ENCODE data around the gene MAFF. TPM values are rescaled to one million over a fixed set of nuclear protein-coding genes. Genes with fewer than 3 reads are reported as not detected.

Gene MAFF
- polyA plus RNA-seq, 1 donor from 2014 or later: 2.1 TPM

GRCh38 chr22:38202437-38203089 is 769 bp downstream of the MAFF start:
- no peak overlapping the region for H2AFZ ChIP-seq (ENCODE audit: low read depth, low read length)

GRCh38 chr22:38203090-38203810 is 1.5 kb downstream of the MAFF start:
- Histone ChIP-seq H3K27me3 (ENCODE audit: insufficient read depth, low read depth, low read length) (peaks cover 21% of the 10 kb centered on the region), H3K36me3 (ENCODE audit: insufficient read depth, low read length) (no peaks in the 10 kb centered on the region), H3K9me3 (ENCODE audit: low read length) (no peaks in the 10 kb centered on the region), H3K4me2 (ENCODE audit: low read length) (no peak overlapping the region), H3K27ac (ENCODE audit: low read length) (no peak overlapping the region), H2AFZ (ENCODE audit: low read depth, low read length) (no peak overlapping the region), H4K20me1 (ENCODE audit: insufficient read depth) (no peaks in the 10 kb centered on the region), H3K9me2 (ENCODE audit: insufficient read depth, low read length) (no peaks in the 10 kb centered on the region), H3K9ac (ENCODE audit: low read length) (no peak overlapping the region), H3F3A (ENCODE audit: insufficient read depth, low read length, poor library complexity, severe bottlenecking) (no peaks in the 10 kb centered on the region), H3K4me3 (ENCODE audit: low read length) (peak overlapping the region; percentile 78), H3K79me2 (replicated peaks; ENCODE audit: insufficient read depth, low read length) (no peaks in the 10 kb centered on the region)
- TF ChIP-seq CTCF (IDR thresholded peaks at IDR 0.05; ENCODE audit: poor library complexity, severe bottlenecking) (no peak), TAF1 (IDR thresholded peaks at IDR 0.05; ENCODE audit: low read depth) (no peak), EP300 (conservative IDR thresholded peaks at IDR 0.05; ENCODE audit: poor library complexity, severe bottlenecking) (no peak), MXI1 (conservative IDR thresholded peaks at IDR 0.05; ENCODE audit: poor library complexity, severe bottlenecking) (no peak), POLR2AphosphoS5 (IDR thresholded peaks at IDR 0.05) (no peak), SMC3 (conservative IDR thresholded peaks at IDR 0.05; ENCODE audit: poor library complexity) (no peak), EZH2 (IDR thresholded peaks at IDR 0.05; ENCODE audit: borderline replicate concordance, insufficient read depth, low read length, poor library complexity, severe bottlenecking) (no peak), REST (IDR thresholded peaks at IDR 0.05; ENCODE audit: borderline replicate concordance) (no peak), RAD21 (conservative IDR thresholded peaks at IDR 0.05) (no peak)

More at GRCh38 chr22:38202437-38203089, 769 bp downstream of the MAFF start:
- Histone ChIP-seq H3K4me3 (ENCODE audit: low read length) (peak overlapping the region; percentile 78), H3K79me2 (replicated peaks; ENCODE audit: insufficient read depth, low read length) (no peaks in the 10 kb centered on the region), H3K9me3 (ENCODE audit: low read length) (no peaks in the 10 kb centered on the region), H3K36me3 (ENCODE audit: insufficient read depth, low read length) (no peaks in the 10 kb centered on the region), H3K4me2 (ENCODE audit: low read length) (peak overlapping the region; percentile 25), H3K27ac (ENCODE audit: low read length) (no peak overlapping the region), H3F3A (ENCODE audit: insufficient read depth, low read length, poor library complexity, severe bottlenecking) (no peaks in the 10 kb centered on the region), H3K9ac (ENCODE audit: low read length) (peak overlapping the region; percentile 66), H4K20me1 (ENCODE audit: insufficient read depth) (no peaks in the 10 kb centered on the region), H3K27me3 (ENCODE audit: insufficient read depth, low read depth, low read length) (peaks cover 21% of the 10 kb centered on the region), H3K9me2 (ENCODE audit: insufficient read depth, low read length) (no peaks in the 10 kb centered on the region)
- TF ChIP-seq TAF1 (IDR thresholded peaks at IDR 0.05; ENCODE audit: low read depth) (no peak), MXI1 (conservative IDR thresholded peaks at IDR 0.05; ENCODE audit: poor library complexity, severe bottlenecking) (peak; percentile 27), SMC3 (conservative IDR thresholded peaks at IDR 0.05; ENCODE audit: poor library complexity) (peak; percentile 5)

Measured in neural cell (in vitro differentiated cells).